ENCODE results near the gene PTTG1IP.

- TF ChIP-seq POLR2A (IDR thresholded peaks at IDR 0.05), result no peak
- TF ChIP-seq CTCF (IDR thresholded peaks at IDR 0.05), result no peak
- no peak for TF ChIP-seq EP300 (IDR thresholded peaks at IDR 0.05; ENCODE audit: low read depth)
These were observed 43.5 kb upstream of the PTTG1IP start for GRCh38 chr21:44916965-44917364.

Measured in transverse colon (tissue), 3 donors.